UCSD-AML1 (cell line): ENCODE results near the gene SH3RF3.

Experiments used
- DNase-seq: peaks from one replicate; lab custom pipeline; 2025; ENCODE audit not compliant: unreplicated experiment; lab: John Stamatoyannopoulos, UW

SH3RF3 gene

DNA sequence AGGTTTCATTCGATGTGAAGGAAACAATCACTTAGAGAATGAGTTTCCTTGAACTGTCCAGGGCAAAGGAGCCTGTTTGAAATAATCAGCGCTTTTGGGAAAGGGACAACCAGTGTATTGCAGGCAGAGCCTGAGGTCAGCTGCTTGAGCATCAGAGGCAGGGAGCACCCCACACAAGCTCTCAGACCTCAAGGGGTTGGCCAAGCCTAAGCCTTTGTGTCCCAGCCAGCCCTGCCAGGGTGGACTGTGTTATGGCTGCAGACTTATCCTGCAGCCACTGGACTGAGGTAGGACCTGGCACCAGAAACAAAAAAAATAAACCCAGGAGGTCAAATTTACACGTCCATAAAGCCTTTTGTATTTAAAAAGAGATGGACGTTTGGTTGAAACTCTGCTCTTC is 256.5 kb downstream of the SH3RF3 start:
- DNase-seq, result no peak

DNA sequence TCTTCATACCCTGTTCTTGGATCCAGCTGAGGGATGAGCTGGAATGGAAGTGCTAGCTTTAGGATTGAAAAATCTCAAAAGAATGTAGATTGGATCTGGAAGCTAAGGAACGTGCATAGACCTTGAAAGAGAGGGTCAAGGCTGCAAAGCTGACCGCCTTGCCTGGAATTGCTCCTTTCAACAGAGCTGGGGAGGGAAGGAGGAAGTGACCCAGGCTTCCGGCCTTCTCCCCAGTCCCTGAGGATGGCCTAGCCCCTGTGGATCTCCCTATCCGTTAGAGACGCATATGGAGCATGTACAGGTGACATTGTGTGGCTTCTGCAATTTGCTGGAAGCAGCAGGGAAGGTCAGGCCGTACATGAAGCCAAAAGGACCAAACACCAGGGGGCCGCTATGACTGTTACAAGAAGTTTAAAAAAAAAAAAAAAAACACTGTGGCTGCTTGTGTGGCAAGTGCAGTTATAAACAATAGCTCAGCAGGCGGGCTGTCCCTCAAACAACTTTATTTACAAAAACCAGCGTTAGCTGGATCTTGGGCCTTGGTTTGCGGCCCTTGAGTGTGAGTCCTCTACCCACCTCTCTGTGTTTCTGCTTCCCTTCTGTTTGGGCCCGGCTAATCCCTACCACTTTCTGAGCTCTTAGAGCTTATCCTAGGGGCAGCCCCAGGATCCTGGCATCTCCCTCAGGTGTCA is 257.1 kb downstream of the SH3RF3 start:
- DNase-seq, result no peak

DNA sequence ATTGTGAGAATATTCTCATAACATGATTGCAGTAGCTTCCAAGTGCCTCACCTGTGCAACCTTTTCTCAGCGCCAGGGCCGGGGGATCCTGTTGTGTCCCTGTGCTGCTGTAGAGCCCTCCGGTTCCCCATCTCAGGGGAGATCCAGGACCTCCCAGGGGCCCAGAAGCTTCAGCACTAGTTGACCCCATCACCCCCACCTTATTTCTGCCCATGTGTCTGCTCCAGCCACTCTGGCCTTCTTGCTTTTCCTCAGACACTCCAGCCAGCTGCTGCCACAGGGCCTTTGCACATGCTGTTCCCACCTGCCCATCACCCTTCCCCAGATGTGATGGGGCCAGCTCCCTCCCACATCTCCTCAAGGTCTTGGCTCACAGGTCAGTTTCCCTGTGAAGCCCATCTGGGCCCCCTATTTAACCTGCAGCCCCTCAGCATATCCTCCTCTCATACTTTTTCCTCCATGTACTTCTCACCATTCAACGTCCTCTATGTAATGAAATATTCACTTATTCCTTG is 258.3 kb downstream of the SH3RF3 start:
- no peak for DNase-seq

DNA sequence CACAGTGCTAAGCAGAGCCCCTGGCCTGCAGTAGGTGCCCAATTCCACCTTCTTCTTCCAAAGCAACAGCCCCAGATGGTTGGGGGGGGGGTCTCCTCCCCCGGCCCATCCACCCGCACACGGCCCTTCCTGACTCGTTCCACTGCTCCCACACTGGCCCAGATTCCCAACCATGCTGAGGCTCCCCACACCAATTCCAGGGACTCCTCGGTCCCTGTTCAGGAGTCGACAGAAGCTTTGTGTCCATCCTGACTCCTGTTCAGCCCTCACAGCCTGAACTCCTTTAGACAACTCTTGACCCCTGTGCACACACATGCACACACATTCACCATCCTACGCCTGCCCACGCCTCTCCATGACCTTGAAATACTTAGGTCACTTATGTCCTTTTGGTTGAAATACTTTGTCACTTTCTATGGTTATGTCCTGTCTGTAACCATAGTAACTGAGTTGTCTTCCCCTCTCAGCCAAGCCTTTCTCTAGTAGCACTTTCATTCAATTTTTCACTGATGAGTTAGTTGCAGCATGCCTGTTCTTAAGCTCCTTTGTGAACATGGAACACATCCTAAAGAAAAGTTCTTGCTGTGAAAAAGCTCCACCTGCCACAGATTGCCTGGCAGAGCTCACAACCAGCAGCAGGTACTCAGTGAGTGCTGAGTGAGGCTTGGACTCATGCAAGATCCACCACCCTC is 258.9 kb downstream of the SH3RF3 start:
- no peak for DNase-seq

DNA sequence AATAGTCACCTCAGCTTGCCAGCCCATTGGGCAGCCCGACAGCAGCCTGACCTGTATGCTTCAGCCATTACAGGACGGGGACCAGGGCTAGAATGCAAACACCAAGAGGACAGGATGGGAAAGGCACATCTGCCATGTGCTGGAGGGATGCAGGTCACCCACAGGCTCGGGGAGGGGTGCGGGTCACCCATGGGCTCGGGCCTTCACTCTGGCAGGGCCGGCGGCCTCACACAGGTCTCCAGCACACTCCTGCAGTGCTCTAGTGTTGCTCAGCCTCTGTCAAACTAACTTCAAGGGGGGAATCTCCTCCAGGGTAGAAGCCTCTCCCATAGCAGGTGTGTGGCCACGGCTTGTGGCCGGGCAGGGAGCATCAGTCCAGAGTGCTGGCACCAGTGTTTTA is 262.2 kb downstream of the SH3RF3 start:
- DNase-seq, result no peak

DNA sequence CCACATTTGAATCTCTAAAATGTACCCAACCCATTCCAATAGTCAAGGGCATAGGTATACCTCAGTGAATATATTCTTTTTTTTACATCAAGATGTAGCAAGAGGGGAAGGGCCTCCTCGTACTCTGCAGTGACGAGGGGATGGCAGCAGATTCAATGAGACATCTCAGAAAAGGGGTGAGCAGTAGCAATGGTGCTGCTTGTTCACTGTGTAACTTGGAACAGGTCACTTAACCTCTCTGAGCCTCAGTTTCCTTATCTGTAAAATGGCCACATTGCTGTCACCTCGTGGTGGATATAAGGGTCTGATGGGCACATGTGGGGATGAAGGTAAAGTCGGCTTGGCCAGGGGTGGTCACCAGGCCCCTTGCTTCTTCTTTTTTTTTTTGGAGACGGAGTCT is 263.1 kb downstream of the SH3RF3 start:
- DNase-seq, result no peak

DNA sequence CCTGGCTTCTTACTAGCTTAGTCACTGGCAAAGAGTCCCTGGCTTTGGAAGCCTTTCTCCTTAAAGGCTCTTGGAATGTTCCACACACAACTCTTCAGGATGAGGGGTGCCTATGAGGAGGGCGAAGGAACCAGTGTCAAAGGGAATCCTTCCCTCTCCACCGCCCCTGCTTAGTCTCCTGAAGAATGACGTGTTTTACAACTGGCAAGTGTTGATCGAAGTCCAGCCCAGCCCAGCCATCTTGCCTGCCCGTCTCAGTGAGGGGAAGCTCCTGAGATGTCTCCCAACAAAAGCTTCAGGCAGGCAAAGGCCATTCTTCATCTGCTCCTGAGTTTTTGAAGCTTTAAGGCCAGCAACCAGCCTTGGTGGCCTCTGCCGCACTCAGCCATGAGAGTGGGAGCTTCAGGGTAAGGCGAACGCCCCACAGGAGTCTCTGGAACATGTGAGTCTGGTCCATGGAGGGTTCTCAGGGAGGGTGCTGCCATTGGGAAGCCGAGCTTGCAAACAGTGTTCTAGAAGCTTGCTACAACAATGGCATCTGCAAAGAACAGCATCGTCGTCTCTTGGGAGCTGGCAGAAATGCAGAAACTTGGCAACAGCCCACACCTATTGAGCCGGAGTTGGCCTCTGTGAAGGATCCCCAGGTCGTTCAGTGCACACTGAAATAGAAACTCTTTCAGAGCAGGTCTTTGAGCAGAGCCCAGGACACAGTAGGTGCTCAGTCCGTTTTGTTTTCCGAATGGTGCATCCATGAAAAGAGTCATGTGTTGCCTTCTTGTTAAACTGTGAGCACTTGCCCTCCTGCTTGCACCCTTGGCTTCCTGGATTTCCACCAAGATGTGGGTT is 264.0 kb downstream of the SH3RF3 start:
- no peak for DNase-seq

DNA sequence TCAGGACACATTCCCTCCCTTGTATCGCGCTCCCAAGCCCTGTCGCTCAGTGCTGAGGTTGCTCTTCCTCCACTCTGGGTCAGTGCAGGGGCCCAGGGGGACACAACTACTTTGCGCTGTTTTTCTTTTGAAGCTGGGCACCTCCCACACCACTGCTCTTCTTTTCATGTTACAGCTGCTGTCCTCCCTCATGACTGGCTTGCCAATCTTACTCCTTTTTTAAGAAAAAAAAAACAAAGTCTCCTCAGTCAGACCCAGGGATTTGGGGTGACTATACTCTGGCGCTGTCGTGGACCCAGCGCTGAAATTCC is 264.6 kb downstream of the SH3RF3 start:
- DNase-seq, result no peak

DNA sequence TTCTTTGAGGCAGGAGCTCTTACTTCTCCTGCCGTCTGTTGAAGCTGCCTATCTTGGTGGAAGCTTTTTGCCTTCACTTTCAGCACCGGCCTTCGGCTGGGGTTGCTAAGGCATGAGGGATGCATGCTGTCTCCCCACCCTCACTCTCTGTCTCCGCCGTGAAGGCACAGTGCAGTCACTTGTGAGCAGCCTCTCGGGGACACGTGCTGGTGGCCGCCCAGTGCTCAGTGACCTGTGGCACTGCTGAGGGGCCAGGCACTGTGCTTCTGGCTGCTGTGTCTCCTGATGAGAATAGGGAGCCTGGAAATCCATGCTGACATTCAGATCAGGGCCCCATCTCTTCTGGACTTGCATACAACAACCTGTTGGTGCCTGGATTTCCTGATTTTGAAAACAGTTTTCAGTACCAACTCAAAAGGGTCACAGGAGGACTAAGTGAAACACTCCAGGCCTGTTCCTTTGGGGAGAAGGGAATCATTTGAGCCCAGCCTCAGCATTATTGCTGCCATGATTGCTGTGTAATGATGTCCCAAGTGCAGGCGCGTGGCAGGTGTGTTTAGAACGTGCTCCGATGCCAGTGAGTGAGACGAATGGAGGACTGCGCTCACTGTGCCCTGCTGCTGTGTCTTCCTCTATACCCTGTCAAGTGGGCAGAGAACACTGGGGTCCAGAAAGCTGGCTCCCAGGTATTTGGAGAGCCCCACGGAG is 266.6 kb downstream of the SH3RF3 start:
- no peak for DNase-seq

DNA sequence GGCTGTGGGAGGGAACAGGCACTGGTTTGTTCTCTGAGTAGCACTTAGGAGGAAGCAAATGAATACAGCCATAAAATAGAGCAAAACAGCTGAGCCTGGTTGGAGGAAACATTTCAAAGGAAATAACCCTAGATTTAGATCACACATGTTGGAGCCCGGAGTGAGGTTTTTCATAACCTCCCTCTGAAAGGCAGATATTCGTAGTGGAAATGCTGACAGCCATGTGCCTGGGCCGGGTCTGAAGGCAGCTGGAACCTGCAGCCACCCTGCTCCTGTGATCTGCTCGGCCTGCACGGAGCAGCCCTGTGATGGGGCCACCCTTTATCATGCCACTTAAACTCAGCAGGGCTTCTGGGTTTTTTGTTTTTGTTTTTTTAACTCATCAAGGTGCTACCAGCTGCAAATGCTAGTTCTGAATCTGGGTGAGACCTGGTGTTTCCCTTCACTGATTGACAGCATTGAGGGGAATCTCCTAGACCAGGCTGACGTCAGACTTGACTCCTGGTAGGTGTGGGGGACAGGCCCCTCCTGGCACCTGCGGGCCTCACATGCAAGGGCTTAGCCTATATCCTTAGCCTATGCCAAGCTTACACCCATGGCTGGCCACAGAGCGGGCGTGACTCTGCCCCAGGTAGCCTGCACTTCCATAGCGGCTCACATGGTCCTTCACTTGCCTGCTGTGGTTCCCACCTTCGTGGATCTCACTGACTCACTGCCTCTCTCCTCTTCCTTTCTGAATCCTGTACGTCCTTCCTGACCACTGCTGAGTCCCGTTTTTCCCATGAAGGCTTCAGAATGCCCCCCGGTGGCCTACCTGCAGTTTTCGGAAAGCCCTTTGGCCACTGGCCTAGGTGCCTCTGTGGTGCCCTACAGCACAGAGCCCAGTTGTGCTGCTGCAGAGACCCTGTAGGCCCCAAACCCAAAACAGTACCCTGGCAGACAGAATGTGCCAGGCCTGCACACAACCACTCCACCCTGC is 267.5 kb downstream of the SH3RF3 start:
- DNase-seq, result no peak

DNA sequence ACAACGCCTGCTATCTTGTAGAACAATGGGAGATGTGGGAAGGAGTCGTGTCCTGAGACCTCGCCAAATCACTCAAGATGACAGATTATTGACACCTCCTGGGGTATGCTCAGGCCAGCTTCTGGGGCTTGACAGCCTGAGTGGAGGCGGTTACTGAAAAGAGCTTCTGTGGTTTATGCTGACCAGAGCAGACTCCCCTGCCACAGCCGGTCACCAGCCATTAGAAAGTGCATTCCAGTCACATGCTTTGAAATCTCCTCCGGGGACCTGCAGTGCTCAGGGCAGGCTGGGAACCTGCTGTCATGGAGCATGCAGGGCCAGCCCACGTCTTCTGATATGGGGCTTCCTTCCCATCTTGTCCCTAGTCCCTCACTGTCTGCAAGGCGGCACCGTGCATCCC is 268.9 kb downstream of the SH3RF3 start:
- no peak for DNase-seq

DNA sequence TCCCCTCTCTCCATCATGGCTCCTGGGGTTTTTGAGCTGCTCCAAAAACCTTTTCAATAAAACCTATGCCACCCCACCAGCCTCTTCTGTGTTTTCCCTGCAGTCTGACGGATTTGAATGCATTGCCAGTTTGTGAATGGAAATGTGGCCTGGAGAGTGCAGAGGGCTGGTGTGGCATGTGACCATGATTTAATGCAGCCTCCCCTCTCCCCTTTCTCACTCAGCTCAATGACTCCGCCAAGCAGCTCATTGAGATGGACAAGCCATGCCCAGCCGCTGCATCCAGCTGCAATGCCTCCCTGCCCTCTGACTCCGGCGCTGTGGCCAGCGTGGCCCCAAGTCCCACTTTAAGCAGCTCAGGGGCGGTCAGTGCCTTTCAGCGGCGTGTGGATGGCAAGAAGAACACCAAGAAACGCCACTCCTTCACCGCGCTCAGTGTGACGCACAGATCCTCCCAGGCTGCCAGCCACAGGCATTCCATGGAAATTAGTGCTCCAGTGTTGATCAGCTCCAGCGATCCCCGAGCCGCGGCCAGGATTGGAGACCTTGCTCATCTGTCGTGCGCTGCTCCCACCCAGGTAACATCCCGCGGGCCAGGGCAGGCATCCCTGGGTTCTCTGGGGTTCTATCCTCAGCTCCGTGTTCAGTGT is 269.5 kb downstream of the SH3RF3 start:
- no peak for DNase-seq

DNA sequence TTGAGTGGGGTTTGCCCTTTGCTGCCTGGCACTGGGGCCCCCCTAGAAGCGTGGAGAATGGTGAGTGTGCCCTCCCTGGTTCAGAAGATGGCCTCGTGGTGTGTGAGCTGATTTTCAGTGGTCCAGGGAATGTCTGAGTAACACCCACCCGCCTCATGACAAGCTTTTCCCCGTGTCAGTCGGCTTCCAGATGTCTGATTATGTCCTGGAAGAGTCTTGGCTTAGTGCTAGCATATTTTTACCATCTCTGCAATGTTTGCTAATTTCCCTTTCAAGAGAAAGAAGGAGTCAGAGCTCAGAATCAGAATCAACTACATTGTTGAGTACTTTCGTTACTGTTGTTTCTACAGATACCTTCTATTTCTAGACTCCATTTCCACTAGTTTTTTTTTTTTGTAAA is 270.1 kb downstream of the SH3RF3 start:
- no peak for DNase-seq

DNA sequence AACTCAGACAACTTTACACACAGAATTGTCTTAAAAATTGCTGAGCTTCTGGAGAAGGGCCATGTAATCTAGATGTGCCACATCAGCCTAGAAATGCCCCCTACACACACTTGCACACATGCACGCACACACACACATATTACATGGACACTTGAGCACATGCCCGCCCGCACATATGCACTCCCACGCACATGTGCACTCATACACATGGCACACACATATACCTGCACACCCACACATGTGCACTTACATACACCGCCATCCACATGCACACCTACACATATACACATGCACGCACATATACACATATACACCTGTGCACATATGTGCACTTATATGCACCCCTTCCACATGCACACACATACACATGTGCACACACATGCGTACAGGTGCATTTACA is 271.1 kb downstream of the SH3RF3 start:
- DNase-seq, result no peak

DNA sequence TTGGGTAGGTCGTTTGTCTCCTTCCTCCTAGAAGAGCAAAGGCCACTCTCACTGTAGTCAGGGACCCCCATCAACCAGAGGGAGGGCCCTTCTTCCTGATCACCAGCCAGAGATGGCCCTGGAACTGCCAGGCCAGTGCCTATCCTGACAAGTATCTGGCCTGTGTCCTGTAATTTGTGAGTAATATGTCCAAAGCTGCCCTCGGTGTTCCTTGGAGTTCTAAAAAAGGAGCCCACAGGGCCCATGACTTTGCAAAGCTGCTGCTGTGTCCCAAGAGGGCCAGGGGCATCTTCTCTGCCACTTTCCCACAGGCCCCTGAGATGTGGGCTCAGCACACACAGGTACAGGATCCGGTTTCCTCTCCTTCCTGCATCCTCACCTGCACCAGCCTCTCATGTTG is 272.4 kb downstream of the SH3RF3 start:
- no peak for DNase-seq

DNA sequence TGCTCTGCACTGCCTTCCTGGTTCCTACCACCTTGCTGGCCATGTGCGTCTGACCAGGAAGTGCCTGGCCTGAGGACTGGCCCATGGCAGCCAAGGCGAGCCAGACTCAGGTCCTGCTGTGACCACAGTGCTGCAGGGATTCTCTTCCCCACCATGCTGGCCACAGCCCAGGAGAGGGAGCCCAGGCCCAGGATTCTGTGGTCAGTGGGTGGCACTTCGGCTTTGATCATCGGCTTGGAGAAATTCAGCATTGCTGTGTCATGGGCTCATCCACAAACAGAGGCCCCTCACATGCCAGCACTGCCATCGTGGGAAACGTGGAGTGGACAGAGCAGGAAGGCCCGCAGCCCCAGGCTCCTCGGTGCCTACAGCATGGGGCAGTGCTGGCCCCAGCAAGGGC is 273.2 kb downstream of the SH3RF3 start:
- DNase-seq, result no peak

DNA sequence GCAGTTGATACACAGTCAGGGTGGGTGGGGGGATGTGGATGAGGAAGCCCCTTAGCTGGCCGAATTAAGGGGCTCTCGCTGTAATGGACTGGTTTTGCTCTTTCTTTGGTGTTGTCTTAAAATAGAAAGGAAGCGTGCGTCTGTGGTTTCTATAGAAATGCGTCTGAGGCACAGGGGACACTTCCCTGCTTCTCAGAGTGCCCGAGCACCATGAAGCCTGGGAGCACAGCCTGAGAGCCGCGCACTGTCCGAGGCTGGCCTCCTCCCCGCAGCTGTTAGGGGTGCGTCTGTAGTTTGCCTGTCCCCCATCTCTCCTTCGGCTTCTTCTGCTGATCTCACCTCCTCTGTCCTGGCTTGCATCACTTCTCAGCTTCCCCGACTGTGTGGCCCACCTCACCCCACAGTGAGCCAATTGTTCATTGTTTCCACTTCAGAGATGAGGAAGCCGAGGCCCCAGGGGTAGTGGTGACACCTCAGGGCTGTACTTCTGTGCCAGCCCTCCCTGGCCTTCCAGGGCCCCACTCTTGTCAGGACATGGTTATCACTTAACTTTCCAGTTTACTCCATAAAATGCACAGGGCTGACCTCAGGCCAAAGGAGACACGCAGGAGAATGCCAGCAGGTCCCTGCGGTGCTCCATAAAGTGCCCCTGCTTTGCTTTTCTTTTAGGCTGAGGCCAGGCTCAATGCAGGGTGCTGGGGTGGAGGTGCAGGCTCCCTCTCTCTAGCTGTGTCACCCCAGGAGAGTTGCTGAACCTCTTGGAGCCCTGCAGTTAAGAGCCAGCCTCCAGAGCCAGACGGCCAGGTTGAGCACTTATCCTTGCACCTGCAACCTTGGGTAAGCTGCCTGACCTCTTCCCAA is 274.2 kb downstream of the SH3RF3 start:
- DNase-seq, result no peak

DNA sequence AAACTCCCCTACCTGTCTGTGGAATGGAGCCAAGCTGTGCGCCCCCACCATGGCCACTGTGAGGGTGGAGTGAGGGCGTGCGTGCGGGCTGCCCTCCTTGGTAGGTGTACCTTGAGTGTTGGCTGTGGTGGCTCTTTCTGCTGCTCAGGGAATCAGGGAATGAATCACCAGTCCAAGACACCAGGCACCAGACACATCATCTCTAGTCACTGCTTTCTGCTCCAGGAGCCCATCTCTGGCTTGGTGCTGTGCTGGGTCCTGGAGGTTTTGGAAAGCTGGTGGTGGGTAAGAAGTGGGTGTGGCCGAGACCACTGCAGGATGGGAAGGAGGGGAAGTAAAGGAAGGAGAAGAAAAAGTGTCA is 274.8 kb downstream of the SH3RF3 start:
- no peak for DNase-seq

DNA sequence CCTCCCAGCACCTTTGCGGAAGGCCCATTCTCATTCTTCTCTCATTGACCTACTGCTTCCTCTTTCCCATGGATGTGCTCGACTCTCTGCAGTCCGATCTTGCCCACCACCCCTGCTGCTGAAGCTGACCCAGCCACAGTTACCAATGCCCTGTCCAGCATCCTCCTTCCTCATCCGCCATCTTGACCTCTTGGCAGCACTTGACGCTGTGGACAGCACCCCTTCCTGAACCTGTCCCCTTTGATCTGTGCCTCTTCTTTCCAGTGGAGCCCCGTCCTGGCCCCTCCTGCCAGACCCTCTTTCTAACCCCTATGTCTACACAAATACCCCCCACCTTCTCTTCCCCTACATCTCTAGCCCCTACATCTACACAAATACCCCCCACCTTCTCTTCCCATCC is 275.7 kb downstream of the SH3RF3 start:
- no peak for DNase-seq
